OCI-LY3 (cell line): ENCODE measurements around the gene TMEM59L.

Experiments used
- EZH2phosphoT487 ChIP-seq: fragments of 200-600 bp; shearing (Covaris generic); IDR thresholded peaks from 2 replicates; pipeline ENCODE4 v1.6.1; 2018; ENCODE audit warnings: antibody characterized with exemption, mixed run types, low read depth
- TF ChIP-seq, protein P1 (sequence below): fragments of 200-600, 300-600 bp; sonication (generic); IDR thresholded peaks from 2 replicates; pipeline ENCODE4 v1.5.1; 2014; ENCODE audit warnings: antibody characterized with exemption, low read length, low read depth

DNA sequence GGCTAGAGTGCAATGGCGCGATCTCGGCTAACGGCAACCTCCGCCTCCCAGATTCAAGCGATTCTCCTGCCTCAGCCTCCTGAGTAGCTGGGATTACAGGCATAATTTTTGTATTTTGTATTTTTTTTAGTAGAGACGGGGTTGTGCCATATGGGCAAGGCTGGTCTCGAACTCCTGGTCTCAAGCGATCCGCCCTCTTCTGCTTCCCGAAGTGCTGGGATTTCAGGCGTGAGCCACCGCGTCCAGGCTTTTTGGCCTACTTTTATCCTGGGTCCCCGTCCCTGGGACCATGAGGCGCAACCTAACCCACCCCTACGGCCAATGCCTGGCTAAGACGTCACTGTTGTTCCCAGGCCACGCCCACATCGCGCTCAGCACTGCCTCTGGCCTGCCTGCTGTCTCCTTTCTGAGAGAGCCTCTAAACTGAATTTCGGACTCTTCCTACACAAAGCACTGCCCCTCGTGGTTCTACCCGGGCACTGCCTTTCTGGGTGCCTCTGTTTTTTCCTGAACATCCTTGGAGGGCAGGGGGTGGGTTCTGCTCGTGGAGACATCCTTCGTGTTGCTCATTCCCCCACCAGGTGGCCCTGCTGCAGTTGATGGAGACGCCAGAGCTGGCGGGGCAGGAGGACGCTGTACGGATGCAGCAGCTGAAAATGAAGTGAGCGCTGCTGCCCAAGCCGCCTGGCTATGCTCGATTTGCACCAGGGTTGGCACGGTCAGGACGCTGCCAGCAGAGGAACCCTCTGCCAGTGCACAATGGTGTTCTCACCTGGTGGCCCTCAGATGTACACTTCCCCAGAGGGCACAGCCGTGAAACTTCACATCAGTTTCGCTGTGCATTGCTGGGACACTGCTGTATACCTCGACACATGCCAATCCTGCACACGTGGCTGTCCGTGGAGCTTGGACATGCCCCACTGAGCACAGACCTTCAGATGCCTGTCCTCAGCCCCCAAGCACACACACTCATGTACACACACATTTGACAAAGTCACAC lies 22.1 kb upstream of the TMEM59L start:
- TF ChIP-seq, protein P1, sequence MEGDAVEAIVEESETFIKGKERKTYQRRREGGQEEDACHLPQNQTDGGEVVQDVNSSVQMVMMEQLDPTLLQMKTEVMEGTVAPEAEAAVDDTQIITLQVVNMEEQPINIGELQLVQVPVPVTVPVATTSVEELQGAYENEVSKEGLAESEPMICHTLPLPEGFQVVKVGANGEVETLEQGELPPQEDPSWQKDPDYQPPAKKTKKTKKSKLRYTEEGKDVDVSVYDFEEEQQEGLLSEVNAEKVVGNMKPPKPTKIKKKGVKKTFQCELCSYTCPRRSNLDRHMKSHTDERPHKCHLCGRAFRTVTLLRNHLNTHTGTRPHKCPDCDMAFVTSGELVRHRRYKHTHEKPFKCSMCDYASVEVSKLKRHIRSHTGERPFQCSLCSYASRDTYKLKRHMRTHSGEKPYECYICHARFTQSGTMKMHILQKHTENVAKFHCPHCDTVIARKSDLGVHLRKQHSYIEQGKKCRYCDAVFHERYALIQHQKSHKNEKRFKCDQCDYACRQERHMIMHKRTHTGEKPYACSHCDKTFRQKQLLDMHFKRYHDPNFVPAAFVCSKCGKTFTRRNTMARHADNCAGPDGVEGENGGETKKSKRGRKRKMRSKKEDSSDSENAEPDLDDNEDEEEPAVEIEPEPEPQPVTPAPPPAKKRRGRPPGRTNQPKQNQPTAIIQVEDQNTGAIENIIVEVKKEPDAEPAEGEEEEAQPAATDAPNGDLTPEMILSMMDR = peak; percentile 14; the same call in 1 of the 2 replicates
- no peak for TF ChIP-seq EZH2phosphoT487
